Skeletal muscle tissue (tissue), 4 donors: ENCODE data around the gene GDNF. TPM values are rescaled to one million over a fixed set of nuclear protein-coding genes. Genes with fewer than 3 reads are reported as not detected.

Experiments
- H3K27ac ChIP-seq: one replicate; pipeline ENCODE4 v1.7.0; 2013; ENCODE audit warnings: mild to moderate bottlenecking, low read depth, low read length, inconsistent platforms
- H3K27me3 ChIP-seq, 3 donors: one replicate each; pipeline ENCODE4 v1.7.0; 2013; ENCODE audit warnings: low read length in 3 of 3; ENCODE audit not compliant: control insufficient read depth in 3 of 3, insufficient read depth in 3 of 3
- H3K36me3 ChIP-seq, 3 donors: one replicate each; pipeline ENCODE4 v1.7.0; 2013; ENCODE audit warnings: low read length in 3 of 3; ENCODE audit not compliant: control insufficient read depth in 3 of 3, insufficient read depth in 3 of 3
- H3K4me1 ChIP-seq, 3 donors: one replicate each; pipeline ENCODE4 v1.7.0; 2013; ENCODE audit warnings: low read length in 3 of 3, mild to moderate bottlenecking in 3 of 3; ENCODE audit not compliant: control insufficient read depth in 3 of 3, insufficient read depth in 3 of 3
- H3K4me3 ChIP-seq, 3 donors: one replicate each; pipeline ENCODE4 v1.7.0; 2013; ENCODE audit warnings: low read length in 3 of 3
- H3K9ac ChIP-seq, 3 donors: one replicate each; pipeline ENCODE4 v1.7.0; 2013; ENCODE audit warnings: low read length in 3 of 3, mild to moderate bottlenecking in 3 of 3, moderate library complexity in 2 of 3, low read depth in 1 of 3
- H3K9me3 ChIP-seq, 3 donors: one replicate each; pipeline ENCODE4 v1.7.0; 2013; ENCODE audit warnings: low read length in 3 of 3; ENCODE audit not compliant: control insufficient read depth in 3 of 3
- total RNA-seq: library from RNA; depleted of rRNA; stranded (reverse); fragments of >200 nt; gene quantifications from one replicate; pipeline ENCODE4 v1.2.3, GENCODE V29; 2014
- donor health status: Osteomylitis.

The GDNF gene
- total RNA-seq, 1 donor from 2014 or later = 0.52 TPM

DNA sequence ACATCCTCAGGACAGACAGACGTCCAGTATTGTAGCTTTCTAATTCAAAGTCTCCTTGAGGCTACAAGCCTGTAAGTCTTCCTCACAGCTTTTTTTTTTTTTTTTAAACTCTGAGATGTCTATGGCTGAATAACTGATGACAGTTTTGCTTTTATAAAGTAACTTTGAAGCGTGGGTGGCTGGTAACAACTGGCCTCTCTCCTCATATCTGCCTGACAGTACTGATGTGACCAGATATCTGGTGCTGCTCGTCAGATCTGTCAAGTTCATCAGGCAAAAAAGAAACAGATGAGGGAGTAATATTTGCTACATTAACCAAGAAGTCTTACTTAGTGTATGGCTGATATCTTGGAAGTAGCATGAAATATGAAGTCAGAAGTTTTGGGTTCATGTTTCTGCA is 72.6 kb downstream of the GDNF start:
- H3K4me1 ChIP-seq = peaks cover 0 to 7% (median 0%) of the 10 kb centered on the region in 3 donors
- no peaks in the 10 kb centered on the region for H3K36me3 ChIP-seq
- no peak overlapping the region for H3K4me3 ChIP-seq
- H3K9ac ChIP-seq = no peak overlapping the region
- no peaks in the 10 kb centered on the region for H3K27me3 ChIP-seq
- no peak overlapping the region for H3K27ac ChIP-seq
- H3K9me3 ChIP-seq = no peaks in the 10 kb centered on the region
